GM12892 (cell line): ENCODE data around the gene GARNL3.

ENCODE experiments used
- DNase-seq: peaks from one replicate; pipeline ENCODE4 v3.0.0; 2011; ENCODE audit not compliant: insufficient read length
- FAIRE-seq: peaks from 2 replicates; lab custom pipeline; 2011; peaks lifted over from hg19 to GRCh38; lab: Jason Lieb, UNC
- POLR2A ChIP-seq: IDR thresholded peaks from 2 replicates; pipeline ENCODE4 v1.6.1; 2011; ENCODE audit warnings: low read depth, low read length, control low read depth
- POLR2AphosphoS5 ChIP-seq: IDR thresholded peaks from 2 replicates; pipeline ENCODE4 v1.6.1; 2011; ENCODE audit warnings: low read depth, low read length, control low read depth
- TAF1 ChIP-seq: IDR thresholded peaks from 2 replicates; pipeline ENCODE4 v1.6.1; 2011; ENCODE audit warnings: low read depth, mild to moderate bottlenecking, control low read depth, low read length, borderline replicate concordance

The GARNL3 gene

GRCh38 chr9:127362829-127363228 is 98.3 kb downstream of the GARNL3 start:
- no peak for DNase-seq
- no peak for TF ChIP-seq POLR2AphosphoS5
- TF ChIP-seq TAF1 = no peak
- TF ChIP-seq POLR2A = no peak
- no peak for FAIRE-seq

DNA sequence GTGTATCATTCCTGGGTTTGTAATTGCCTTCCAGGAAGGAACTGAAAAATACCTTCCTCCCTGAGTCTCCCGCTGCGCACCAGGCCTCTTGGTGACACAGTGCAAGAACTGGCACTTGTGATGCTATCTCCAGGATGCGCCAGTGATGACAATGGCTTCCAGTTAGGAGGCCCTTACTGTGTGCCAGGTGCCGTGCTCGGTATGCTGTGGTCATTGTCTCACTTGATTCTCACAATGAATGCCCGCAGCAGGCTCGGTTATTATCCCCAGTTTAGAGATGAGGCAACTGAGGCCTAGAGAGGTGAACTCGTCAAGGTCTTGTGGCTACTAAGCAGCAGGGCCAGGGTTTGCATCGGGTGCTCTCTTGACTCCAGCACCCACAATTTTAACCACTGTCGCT is 100.9 kb downstream of the GARNL3 start:
- FAIRE-seq (no peak), DNase-seq (no peak)
- TF ChIP-seq TAF1 = no peak
- TF ChIP-seq POLR2AphosphoS5 = no peak
- TF ChIP-seq POLR2A = no peak

DNA sequence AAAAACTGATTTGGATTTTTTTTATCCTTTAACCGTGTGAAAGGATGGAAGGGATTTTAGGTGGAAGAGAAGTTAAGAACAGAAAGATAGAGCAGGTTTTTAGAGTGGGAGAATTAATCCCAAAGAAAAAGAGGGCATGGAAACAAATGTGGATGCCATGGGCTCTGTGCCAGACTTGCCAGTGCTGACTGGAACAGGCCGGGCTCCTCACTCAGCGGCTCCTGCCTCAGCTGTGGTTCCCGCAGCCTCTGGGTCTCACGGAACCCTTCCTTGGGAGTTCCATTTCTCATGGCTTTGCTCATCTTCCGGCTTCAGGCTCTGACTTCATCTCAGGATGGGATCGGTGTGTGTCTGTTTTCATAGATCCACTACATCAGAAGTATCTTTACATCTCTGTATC is 102.0 kb downstream of the GARNL3 start:
- DNase-seq (no peak), FAIRE-seq (no peak)
- TF ChIP-seq TAF1 (no peak), POLR2A (no peak), POLR2AphosphoS5 (no peak)

DNA sequence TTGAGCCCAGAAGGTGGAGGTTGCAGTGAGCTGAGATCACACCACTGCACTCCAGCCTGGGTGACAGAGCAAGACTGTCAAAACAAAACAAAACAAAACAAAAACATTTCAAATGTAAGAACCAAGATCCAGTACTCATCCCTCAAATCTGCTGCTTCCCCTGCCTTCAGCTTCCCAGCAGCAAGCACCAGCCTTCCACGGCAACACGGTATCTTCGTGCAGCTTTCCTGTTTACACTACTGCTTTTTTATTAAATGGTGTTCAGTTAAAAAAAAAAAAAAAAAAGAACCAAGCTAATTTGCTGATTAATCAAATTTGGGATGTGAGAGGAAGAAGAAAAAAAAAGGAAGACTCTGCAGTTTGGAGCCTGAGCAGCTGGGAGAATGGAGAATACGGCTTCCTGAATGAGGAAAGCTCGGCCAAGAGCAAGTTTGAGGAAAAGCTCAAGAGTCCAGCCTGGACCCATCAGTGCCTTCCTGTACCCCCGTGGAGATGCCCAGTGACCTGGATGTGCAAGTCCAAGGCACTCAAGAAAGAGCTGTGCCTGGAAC is 104.4 kb downstream of the GARNL3 start:
- TF ChIP-seq POLR2A (no peak), TAF1 (no peak), POLR2AphosphoS5 (no peak)
- DNase-seq (no peak), FAIRE-seq (no peak)

DNA sequence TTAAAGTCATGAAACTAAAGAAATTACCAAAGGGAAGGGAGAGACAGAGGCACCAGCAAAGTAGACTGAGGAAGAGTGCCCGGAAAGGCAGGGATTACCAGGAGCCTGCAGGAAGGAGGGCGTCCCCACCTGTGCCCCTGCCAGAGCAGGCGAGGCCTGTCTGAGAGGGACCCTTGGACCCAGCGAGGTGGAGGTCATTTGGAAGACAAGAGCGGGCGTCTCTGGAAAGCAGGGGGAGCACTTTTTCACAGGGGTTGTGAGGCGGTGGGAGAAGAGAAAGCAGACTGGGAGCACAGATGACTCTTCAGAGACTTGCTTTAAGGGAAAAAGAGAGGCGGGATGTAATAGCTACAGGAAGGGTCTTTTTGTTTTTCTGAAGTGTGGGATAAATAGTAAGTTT is 104.9 kb downstream of the GARNL3 start:
- DNase-seq = no peak
- no peak for FAIRE-seq
- TF ChIP-seq POLR2A = no peak
- no peak for TF ChIP-seq TAF1
- TF ChIP-seq POLR2AphosphoS5 = no peak

DNA sequence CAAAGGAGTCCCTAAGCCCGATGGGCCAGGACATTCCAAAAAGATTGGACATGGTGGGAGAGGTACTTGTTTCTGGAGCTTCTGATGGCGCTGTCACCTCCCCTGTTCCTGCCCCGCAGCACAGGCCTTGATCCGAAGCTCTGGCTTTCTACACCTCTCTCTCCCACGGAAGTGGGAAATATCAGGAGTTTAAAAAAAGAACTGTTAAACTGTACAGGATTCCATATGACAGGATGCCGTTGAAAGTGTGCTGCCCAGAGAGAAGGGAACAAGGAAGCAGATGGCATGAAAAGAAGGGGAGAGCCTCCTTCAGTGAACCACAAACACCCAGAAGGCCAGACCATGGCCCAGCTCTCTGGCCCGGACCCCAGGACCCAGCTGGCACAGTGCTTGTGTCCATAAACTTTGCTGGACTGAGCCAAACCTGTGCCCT is 105.6 kb downstream of the GARNL3 start:
- FAIRE-seq (no peak), DNase-seq (no peak)
- no peak for TF ChIP-seq POLR2AphosphoS5

DNA sequence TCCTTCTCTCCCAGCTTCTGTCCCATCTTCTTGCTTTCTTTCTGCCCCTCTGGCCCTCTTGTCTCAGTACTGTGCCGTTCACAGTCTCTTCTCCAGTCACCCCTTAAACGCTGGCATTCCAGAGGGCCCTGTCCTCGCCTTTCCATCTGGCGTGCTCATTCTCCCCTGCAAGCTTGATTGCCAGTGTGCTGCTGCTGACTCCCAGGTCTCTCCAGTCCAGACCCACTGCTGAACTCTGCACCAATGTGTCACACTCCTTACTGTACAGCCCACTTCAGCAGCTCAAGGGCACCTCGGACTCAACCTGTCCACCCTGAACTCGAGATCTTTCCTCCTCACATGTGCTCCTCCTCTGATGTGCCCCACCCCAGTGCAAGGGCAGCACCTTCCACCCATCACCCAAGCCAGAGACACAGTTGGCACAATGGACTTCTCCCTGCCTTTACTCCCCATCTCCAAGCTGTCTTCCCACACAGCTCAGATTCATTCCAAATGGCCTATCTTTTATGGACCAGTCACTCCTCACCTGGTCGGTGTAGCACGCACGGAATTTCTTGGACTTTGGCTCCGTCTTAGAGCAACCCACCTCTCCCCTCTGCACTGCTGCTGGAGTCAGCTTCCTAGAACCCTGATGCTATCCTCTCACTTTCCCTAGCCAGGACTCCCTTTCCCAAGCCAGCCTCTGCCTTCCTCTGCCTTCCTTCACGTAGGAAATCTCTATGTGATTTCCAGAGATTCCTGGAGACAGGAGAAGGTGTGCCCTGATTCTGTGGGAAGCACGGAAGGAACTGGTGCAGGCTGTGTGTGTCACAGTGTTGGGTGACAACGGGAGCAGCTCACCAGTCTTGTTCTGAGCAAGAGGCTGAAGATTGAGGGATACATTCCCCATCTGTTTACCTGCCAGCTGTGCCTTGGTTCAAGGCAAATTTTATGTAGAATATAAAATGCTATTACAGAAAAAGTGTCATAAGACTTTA is 106.4 kb downstream of the GARNL3 start:
- DNase-seq (no peak), FAIRE-seq (no peak)
- no peak for TF ChIP-seq POLR2A
- TF ChIP-seq TAF1 = no peak
- TF ChIP-seq POLR2AphosphoS5 = no peak

- TF ChIP-seq POLR2AphosphoS5 (no peak), POLR2A (no peak), TAF1 (no peak)
- FAIRE-seq (no peak), DNase-seq (no peak)
Measured at GRCh38 chr9:127380479-127380878, 115.9 kb downstream of the GARNL3 start.

DNA sequence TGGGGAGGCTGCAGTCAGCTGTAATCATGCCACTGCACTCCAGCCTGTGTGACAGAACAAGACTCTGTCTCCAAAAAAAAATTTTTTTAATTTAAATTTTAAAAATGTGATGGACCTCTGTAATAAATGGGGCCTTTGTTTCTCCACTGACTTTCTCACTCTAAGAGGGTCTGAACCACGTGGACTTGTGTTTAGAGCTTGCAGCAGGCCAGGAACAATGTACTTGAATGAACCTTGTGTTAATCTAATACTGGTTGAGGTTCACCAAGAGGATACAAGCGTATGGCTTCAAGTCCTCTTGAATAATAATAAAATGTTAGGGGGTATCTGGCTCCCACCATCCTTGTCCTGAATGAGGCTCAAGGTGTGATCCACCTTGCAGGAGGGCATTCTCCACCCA is 118.0 kb downstream of the GARNL3 start:
- TF ChIP-seq POLR2AphosphoS5 = no peak
- no peak for TF ChIP-seq TAF1
- TF ChIP-seq POLR2A = no peak
- no peak for FAIRE-seq
- no peak for DNase-seq

- DNase-seq = no peak
- TF ChIP-seq TAF1 = no peak
- TF ChIP-seq POLR2A = no peak
- no peak for TF ChIP-seq POLR2AphosphoS5
- no peak for FAIRE-seq
Measured at GRCh38 chr9:127384016-127384730, 119.6 kb downstream of the GARNL3 start.

DNA sequence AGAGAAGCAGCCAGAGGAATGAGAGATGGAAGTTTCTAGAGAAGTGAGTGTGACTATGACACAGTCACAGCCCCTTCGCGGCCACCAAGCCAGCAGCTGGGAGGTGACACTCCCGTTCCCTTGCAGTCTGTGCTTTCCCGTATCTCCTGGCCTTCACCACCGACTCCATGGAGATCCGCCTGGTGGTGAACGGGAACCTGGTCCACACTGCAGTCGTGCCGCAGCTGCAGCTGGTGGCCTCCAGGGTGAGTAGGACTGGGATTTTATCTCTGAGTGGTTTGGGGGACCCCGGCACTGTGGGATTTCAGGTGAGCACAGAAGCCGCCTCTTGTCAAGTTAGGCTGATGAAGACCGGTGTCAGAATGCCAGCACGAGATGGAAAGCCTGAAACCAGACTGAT is 120.3 kb downstream of the GARNL3 start:
- TF ChIP-seq TAF1 = no peak
- FAIRE-seq = no peak
- no peak for DNase-seq
